ENCODE results near the gene SLC25A11. TPM values are rescaled to one million over a fixed set of nuclear protein-coding genes. Genes with fewer than 3 reads are reported as not detected.

The SLC25A11 gene
- total RNA-seq, 1 donor from 2014 or later, result 36.8 TPM

DNA sequence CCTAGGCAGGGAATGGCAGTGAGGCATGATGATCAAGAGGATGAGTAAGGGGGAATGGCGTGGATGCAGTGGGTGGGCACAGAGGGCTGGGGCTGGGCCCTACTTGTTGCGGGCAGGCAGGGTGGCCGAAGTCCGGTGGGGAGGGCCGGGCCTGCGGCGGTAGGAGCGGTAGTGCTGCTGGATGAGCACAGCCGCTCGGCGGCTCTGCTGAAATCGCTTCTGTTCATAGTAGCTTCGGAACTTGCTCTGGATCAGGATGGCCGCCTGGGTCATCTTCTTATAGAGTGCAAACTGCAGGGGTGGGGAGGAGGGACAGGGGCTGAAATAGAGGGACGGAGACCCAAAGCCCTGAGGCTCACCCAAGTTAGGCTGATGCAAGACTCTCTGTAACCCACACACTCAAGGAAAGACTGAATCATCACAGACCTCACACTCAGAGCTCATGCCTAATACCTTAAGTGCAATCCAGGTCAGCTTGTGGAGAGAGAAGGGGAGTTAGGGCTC is 29.3 kb upstream of the SLC25A11 start:
- Histone ChIP-seq H4K20me1 (ENCODE audit: insufficient read depth, low read length) (peaks cover 33% of the 10 kb centered on the region), H3K79me2 (ENCODE audit: insufficient read depth, low read length) (peaks cover 54% of the 10 kb centered on the region), H3K36me3 (ENCODE audit: insufficient read depth, low read length) (peaks cover 7% of the 10 kb centered on the region), H3K9me3 (ENCODE audit: insufficient read depth, low read depth, low read length) (no peaks in the 10 kb centered on the region), H3K4me1 (ENCODE audit: insufficient read depth, low read length) (peaks cover 33% of the 10 kb centered on the region), H3K27ac (ENCODE audit: low read depth, low read length) (peak overlapping the region; percentile 87), H3K9ac (ENCODE audit: low read length) (peak overlapping the region; percentile 93), H2AFZ (ENCODE audit: low read depth, low read length) (no peak overlapping the region), H3K27me3 (ENCODE audit: insufficient read depth, low read length) (no peaks in the 10 kb centered on the region), H3K4me3 (ENCODE audit: insufficient read depth, low read depth, low read length) (peak overlapping the region; percentile 87), H3K4me2 (ENCODE audit: low read length) (peak overlapping the region; percentile 95)
- peaks cover 27% of the 10 kb centered on the region for H3K36me3 Mint-ChIP-seq (ENCODE audit: low read depth, unreplicated experiment)
- H3K4me1 Mint-ChIP-seq (ENCODE audit: low read depth, unreplicated experiment), result peaks cover 29% of the 10 kb centered on the region
- DNase-seq (ENCODE audit: low read depth) (peak; percentile 97), FAIRE-seq (peak; percentile 5)
- H3K4me3 Mint-ChIP-seq (ENCODE audit: unreplicated experiment), result no peak overlapping the region
- H3K27me3 Mint-ChIP-seq (ENCODE audit: low read depth, unreplicated experiment), result no peaks in the 10 kb centered on the region
- TF ChIP-seq EZH2 (IDR thresholded peaks at IDR 0.05; ENCODE audit: insufficient read depth, low read length), result no peak
- TF ChIP-seq, protein P1, sequence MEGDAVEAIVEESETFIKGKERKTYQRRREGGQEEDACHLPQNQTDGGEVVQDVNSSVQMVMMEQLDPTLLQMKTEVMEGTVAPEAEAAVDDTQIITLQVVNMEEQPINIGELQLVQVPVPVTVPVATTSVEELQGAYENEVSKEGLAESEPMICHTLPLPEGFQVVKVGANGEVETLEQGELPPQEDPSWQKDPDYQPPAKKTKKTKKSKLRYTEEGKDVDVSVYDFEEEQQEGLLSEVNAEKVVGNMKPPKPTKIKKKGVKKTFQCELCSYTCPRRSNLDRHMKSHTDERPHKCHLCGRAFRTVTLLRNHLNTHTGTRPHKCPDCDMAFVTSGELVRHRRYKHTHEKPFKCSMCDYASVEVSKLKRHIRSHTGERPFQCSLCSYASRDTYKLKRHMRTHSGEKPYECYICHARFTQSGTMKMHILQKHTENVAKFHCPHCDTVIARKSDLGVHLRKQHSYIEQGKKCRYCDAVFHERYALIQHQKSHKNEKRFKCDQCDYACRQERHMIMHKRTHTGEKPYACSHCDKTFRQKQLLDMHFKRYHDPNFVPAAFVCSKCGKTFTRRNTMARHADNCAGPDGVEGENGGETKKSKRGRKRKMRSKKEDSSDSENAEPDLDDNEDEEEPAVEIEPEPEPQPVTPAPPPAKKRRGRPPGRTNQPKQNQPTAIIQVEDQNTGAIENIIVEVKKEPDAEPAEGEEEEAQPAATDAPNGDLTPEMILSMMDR (IDR thresholded peaks at IDR 0.05; ENCODE audit: insufficient read depth, low read depth, low read length), result no peak
- no peak overlapping the region for H3K27ac Mint-ChIP-seq (ENCODE audit: unreplicated experiment)
- peaks cover 5% of the 10 kb centered on the region for H3K9me3 Mint-ChIP-seq (ENCODE audit: unreplicated experiment)

DNA sequence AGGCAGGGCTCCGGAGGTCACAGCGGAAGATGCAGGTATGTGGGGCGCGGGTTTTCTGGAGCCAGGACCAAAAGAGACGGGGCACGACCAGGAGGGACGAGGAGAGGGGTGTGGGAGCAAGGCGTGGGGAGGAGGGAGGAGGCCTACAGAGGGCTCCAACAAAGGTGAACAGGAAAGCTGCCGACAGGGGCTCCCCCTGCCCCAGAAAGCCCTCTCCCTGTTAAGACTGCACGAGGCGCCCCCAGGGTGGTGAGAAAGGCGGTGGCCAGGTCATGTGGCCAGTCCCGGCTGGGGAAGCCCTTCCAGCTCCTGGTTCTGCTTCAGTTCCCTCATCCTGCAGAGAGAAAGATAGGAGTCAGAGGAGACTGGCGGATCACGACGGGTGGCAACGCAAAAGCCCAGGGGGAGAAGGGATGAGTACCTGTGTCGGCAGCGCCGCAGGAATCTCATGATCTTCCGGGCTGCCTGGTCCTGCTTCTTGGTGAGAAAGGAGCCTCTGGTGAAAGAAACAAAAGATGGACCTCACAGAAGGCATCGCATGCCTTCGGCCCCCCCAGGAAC is 28.7 kb upstream of the SLC25A11 start:
- Histone ChIP-seq H3K4me3 (ENCODE audit: insufficient read depth, low read depth, low read length) (peak overlapping the region; percentile 87), H4K20me1 (ENCODE audit: insufficient read depth, low read length) (peaks cover 33% of the 10 kb centered on the region), H3K4me1 (ENCODE audit: insufficient read depth, low read length) (peaks cover 33% of the 10 kb centered on the region), H3K9ac (ENCODE audit: low read length) (peak overlapping the region; percentile 93), H3K4me2 (ENCODE audit: low read length) (peak overlapping the region; percentile 95), H3K36me3 (ENCODE audit: insufficient read depth, low read length) (peaks cover 6% of the 10 kb centered on the region), H3K27me3 (ENCODE audit: insufficient read depth, low read length) (no peaks in the 10 kb centered on the region), H2AFZ (ENCODE audit: low read depth, low read length) (no peak overlapping the region), H3K27ac (ENCODE audit: low read depth, low read length) (peak overlapping the region; percentile 87), H3K79me2 (ENCODE audit: insufficient read depth, low read length) (peaks cover 54% of the 10 kb centered on the region), H3K9me3 (ENCODE audit: insufficient read depth, low read depth, low read length) (no peaks in the 10 kb centered on the region)
- FAIRE-seq, result no peak
- peaks cover 25% of the 10 kb centered on the region for H3K36me3 Mint-ChIP-seq (ENCODE audit: low read depth, unreplicated experiment)
- peaks cover 29% of the 10 kb centered on the region for H3K4me1 Mint-ChIP-seq (ENCODE audit: low read depth, unreplicated experiment)
- no peak overlapping the region for H3K27ac Mint-ChIP-seq (ENCODE audit: unreplicated experiment)
- peaks cover 5% of the 10 kb centered on the region for H3K9me3 Mint-ChIP-seq (ENCODE audit: unreplicated experiment)
- no peak overlapping the region for H3K4me3 Mint-ChIP-seq (ENCODE audit: unreplicated experiment)
- TF ChIP-seq, protein P1 (IDR thresholded peaks at IDR 0.05; ENCODE audit: insufficient read depth, low read depth, low read length), result no peak
- TF ChIP-seq EZH2 (IDR thresholded peaks at IDR 0.05; ENCODE audit: insufficient read depth, low read length), result no peak
- H3K27me3 Mint-ChIP-seq (ENCODE audit: low read depth, unreplicated experiment), result no peaks in the 10 kb centered on the region
- DNase-seq (ENCODE audit: low read depth), result no peak

Data from astrocyte (in vitro differentiated cells and primary cell).